ENCODE results near the gene ADGRD2.

The ADGRD2 gene

GRCh38 chr9:124482431-124483031, 32.3 kb downstream of the ADGRD2 start:
- FAIRE-seq = no peak

DNA sequence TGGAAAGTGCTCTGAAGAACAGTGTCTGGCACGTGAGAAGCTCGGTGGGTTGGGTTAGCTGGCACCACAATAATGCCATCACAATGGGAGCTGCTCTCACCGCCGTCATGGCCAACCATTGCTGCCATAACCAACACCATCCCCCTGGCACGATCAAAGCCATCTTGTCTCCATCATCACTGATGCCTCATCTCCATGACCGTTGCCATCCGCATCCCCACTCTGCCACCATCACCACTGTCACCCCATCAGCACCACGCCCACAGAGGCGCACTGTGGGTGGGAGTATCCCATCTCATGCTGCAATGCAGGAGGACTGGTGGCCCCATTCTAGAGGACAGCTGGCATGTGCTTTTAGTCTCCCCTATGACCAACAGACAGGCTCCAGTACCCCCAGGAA, 33.2 kb downstream of the ADGRD2 start:
- FAIRE-seq = no peak

DNA sequence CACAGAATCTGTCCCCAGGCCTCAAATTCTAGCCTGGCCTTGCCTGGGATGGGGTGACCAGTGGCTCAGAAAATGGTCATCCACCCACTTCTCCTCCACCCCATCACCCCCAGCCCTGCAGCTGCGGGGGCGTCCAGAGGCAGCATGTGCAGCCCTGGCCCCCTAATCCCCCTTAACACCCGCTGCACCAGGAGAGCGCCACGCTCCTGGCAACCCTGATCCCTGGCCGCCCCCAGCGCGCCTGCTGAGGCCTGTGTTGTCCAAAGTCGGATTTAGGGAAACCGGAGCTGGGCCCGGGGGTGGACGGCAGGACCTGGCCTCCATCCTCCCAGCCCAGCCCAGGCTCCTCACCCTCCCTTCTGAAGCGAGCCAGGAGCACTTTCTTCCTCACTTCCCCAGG, 35.0 kb downstream of the ADGRD2 start:
- no peak for FAIRE-seq

DNA sequence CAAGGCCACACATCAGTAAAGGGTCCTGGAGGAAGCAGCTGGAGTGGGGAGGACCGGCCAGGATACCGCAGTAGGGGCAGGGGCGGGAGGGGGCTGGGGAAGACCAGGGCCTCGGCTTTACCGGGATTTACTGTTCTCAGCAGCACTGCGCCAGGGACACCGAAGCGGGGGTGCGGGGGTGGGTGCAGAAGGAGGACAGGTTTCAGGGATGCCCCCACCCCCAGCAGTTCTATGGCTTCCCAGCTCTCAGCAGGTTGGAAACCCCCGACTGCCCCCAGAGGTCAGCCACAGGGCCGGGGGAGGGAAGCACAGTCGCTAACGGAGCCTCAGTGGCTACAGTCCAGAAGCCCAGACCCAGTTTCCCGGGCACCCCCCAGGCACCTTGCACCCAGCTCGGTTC, 35.7 kb downstream of the ADGRD2 start:
- FAIRE-seq = no peak

- FAIRE-seq = no peak
Measured at GRCh38 chr9:124486778-124487259, 36.6 kb downstream of the ADGRD2 start.

DNA sequence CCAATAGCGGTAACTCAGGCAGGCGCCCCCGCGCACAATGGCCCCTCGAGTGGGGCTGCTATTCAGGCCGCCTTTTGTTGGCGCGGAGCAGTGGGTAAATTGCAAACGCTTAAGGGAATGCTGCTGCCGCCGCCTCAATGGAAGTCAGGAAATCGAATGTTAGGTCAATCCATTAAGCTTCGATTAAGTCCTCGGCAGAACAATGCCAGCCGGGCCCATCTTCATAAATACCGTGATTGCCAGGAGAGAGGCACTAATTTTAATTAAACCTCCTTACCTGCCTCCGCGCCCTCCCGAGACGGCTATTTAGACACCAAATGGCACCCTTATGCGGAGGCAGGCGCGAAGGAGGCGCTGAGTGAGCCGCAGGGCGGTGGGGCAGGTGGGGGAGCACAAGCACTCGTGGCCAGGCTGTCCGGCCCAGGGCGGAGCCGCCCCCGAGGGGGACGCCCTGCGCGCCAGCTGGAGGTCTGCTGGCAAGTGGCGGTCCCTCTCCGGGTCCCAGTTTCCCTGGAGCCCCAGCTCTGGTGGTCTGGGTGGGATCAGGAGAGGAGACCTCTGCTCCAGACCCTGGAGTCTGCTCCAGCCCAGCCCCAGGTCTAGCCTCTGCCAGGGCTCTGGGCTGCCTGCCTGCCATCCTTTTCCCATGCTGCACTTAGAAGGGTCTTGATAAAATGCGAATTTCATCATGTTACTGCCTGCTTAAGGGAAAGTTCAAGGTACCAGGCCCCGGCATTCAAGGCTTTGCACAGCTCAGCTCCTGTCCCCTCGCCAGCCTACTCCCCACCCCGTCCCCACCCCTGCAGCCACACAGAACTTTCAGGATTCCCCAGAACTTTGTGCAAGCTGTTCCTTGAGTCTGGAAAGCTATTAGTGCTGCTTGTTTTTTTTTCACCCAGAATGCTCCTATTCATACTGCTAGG, 37.3 kb downstream of the ADGRD2 start:
- no peak for FAIRE-seq

- no peak for FAIRE-seq
Measured at GRCh38 chr9:124488641-124489210, 38.5 kb downstream of the ADGRD2 start.

- FAIRE-seq = no peak
Measured at GRCh38 chr9:124489222-124489621, 39.0 kb downstream of the ADGRD2 start.

DNA sequence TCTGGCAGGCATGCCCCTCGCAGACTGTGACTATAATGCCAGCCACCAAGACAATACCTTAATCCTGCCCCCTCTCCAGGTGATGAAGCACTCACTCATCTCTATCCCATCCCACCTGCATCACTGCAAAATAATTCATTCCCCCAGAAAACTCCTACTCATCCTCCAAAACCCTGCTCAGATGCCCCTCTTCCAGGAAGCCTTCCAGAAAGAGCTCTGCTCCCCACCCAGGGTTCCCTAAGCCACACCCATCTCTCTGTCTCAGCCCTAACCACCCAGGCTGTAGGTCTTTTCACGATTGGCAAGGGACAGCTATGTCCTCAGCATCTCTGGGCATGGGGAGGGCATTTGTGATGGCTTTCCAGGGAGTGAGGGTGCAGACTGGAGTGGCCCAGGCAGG, 39.8 kb downstream of the ADGRD2 start:
- no peak for FAIRE-seq

- FAIRE-seq = no peak
Measured at GRCh38 chr9:124491049-124491975, 41.1 kb downstream of the ADGRD2 start.

DNA sequence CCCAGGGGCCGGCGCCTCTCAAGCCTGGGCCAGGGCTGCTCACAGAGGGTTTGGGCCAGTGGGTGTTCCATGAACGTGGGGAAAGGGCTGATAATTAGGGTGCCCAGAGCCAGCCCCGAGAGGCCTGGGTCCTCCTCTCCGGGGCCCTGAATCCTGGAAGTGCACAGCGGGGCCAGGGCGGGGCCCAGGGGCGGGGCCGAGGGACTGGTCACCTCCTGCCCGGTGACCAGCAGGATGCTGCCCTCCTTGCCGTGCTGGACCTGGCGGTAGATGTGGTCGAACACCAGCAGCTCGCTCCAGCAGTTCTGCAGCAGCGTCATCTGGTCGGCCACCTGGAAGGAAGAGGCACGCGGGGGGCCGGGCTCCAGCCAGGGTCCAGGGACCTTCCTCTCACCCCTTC, 42.6 kb downstream of the ADGRD2 start:
- no peak for FAIRE-seq

DNA sequence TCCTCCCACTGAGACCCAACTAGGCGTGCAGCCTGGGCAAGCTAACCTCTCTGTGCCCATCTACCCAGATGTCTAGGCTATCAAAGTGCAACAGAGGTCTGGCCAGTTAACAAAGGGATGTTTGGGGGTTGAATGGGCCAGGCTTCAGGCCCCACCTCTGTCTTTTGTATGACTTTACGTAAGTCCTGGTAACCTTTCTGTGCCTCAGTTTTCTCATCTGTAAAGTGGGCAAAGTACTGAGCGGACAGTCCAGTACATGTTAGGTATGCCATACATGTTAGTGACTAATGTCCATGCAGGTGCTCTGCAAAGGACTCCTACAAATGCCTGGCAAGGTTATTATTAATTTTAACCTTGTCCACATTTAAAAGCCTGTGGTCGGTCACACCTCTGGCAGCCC, 43.0 kb downstream of the ADGRD2 start:
- FAIRE-seq = no peak

GRCh38 chr9:124493794-124494479, 43.7 kb downstream of the ADGRD2 start:
- no peak for FAIRE-seq

- no peak for FAIRE-seq
Measured at GRCh38 chr9:124495126-124496074, 45.1 kb downstream of the ADGRD2 start.

DNA sequence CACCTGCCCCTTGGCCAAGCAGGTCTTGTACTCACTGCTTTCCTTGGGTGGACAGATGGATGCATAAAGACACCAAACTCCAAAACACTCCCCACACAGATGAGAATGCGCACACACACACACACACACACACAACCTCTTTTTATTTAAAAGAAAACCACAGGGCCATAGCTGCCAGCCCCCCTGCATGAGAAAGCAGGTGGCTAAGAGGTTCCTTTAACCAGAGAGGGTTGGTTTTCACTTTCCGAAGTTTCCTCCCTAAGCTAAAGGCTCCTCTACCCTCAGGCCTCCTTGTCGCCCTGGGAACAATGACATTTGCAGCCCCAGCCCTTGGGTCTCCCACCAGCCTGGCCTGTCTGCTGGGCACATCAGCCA, 45.8 kb downstream of the ADGRD2 start:
- FAIRE-seq = no peak

DNA sequence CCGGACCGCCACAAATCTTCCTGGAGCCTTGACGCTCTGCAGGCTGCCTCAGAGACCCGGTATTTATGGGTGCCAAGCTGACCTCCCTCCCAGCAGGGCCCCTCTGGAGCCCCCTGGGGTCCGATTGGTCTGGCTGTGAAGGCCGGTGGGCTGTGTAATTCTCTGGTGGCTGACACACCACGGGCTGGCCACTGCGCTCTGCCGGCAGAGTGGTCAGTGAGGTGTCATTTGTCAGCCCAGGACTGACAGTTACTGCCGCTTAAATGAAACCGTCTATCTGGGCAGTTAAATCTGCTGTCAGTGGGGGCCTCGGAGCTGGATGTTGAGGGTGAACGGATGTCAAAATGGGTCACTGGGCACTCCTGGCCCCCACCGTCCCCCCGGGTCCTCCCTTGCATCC, 46.2 kb downstream of the ADGRD2 start:
- no peak for FAIRE-seq

DNA sequence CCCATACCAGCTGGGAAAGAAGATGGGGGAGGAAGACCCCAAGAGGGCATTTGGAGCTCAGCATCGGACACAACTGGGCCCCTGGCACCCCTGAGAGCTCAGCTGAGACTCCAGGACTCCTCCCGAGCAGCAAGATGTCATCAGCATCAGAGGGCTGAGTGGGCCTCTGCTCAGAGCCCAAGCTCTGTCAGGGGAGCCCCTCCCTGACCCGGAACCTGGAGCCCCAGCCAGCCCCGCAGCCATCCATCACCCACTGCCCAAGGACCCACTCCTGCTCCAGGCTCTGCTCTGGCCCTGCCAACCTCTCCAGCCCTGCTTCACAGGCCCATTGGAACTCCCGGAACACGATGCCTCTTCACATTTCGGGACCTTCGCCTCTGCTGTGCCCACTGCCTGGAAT, 47.2 kb downstream of the ADGRD2 start:
- no peak for FAIRE-seq

- FAIRE-seq = no peak
Measured at GRCh38 chr9:124498040-124498439, 47.8 kb downstream of the ADGRD2 start.

GRCh38 chr9:124498499-124499146, 48.4 kb downstream of the ADGRD2 start:
- FAIRE-seq = no peak

- no peak for FAIRE-seq
Measured at GRCh38 chr9:124499216-124499615, 49.0 kb downstream of the ADGRD2 start.
